GM19351 (cell line): Measurements from ENCODE around the gene WNK2.

Experiments used
- ATAC-seq: cut with Tn5 transposase; IDR thresholded peaks from one replicate; pipeline ENCODE4 v1.9.1; 2021; ENCODE audit warnings: mild to moderate bottlenecking, moderate library complexity; ENCODE audit not compliant: unreplicated experiment

WNK2 gene

GRCh38 chr9:93161786-93162562, 22.0 kb upstream of the WNK2 start:
- ATAC-seq = no peak

DNA sequence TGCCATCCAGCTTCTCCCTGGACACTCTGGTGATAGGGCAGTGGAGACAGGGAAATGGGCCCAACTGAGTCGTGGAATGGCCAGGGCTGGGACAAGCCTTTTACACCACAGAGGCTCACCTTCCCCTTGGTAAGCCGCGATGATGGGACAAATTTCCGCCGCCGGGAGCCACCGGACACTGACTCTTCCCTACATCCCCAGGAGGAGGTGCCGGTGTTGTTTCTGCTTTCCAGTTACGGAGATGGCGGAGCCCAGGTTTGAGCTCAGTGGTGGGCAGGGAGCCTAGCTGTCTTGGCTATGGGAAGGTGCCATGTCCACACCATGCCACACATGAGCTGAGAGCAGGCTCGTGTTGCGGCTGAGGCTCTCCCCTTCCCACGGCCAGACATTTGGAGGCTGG, 19.9 kb upstream of the WNK2 start:
- no peak for ATAC-seq

DNA sequence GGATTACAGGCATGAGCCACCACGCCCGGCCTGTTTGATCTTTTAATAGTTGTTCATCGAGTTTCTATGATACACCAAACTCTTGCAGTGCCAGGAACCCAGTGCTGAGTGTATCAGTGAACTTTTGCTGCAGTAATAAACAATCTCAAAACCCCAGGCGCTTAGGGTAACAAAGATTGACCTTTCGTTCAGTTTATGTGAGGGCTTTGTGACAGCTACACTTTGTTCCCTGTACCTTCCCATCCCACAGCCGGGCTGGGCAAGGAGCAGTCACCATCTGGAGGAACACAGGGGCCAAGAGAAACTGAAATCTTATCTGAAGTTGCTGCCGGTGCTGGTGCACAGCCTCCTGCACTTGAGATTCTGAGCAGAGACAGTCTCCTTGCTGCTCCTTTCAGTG, 17.2 kb upstream of the WNK2 start:
- ATAC-seq = no peak

DNA sequence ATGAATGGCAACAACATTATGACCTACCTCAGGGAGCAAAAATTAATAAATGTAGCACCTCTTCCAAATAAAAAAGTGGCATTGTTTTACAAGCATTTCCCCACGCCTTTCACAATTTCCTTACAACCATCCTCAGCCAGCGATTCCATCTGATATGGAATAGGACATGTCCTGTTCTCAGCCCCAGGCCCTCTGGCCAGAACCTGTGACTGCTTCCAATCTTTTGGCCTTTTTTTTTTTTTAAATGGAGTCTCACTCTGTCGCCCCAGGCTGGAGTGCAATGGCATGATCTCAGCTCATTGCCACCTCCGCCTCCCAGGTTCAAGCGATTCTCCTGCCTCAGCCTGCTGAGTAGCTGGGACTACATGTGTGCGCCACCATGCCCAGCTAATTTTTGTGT, 16.8 kb upstream of the WNK2 start:
- no peak for ATAC-seq

- ATAC-seq = no peak
Measured at GRCh38 chr9:93167838-93168237, 16.1 kb upstream of the WNK2 start.

DNA sequence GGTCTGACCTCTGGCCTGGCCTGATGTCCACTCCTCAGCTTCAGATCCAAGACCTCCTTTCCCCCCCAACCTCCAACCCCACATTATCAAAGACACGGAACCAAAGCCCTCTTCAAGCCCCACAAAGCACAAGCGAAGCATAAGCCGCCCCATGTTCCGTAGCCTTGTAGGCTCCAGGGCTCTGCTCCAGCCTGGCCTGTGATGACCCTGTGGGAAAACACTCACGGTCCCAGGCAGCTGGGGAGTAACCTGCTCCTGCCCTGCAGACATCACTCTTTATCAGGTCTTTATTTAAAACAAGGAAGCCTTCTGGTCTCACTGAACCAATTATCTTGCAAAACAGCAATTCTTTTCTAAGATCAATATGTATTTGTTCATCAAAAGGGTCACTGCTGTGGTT, 15.4 kb upstream of the WNK2 start:
- ATAC-seq = no peak

- ATAC-seq = no peak
Measured at GRCh38 chr9:93169444-93169843, 14.5 kb upstream of the WNK2 start.

DNA sequence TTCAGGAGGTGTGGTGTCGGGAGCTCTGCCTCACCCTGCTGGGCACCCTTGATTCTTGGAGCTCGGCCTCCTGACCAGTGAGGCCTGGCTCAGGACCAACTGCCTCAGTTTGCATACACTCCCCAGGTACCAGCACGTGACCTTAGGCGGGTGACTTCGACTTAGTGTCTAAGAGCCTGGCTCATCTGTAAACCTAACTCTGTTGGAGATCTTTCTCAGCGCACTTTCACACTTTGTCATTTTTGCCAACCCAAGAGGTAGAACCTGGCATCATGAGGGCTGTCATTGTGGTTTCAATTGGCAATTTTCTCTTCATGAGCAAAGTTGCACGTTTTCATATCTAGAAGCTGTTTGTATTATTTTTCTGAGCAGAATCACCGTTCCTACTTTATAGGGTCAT, 13.4 kb upstream of the WNK2 start:
- ATAC-seq = no peak

DNA sequence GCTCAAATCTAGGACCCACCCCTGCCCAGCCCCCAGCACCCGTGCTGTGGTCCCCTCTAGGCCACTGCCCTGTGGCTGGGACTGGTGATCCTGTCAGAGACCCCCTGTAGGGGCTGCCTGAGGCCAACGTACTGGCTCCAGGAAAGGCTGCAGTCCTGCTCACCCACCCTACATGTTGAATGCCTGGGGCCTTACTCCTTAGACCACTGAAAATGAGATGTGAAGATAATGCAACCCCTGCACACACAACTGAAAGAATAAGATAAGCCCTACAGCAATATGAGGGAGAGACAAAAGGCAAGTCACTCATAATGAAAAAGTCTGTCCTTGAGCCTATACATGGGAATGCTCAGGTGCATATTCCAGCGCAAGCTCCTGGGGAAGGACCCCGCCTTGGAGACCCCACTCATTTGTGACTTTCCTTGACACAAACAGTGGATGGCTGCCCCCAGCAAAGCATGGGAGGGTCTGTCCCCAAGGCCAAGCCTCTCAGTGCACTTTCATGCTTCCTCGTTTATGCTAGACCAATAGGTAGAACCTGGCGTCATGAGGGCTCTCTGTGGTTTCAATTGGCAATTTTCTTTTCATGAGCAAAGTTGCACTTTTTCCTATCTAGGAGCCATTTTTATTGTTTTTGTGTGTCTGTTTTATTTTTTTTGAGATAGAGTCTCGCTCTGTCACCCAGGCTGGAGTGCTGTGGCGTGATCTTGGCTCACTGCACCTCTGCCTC, 12.5 kb upstream of the WNK2 start:
- no peak for ATAC-seq

DNA sequence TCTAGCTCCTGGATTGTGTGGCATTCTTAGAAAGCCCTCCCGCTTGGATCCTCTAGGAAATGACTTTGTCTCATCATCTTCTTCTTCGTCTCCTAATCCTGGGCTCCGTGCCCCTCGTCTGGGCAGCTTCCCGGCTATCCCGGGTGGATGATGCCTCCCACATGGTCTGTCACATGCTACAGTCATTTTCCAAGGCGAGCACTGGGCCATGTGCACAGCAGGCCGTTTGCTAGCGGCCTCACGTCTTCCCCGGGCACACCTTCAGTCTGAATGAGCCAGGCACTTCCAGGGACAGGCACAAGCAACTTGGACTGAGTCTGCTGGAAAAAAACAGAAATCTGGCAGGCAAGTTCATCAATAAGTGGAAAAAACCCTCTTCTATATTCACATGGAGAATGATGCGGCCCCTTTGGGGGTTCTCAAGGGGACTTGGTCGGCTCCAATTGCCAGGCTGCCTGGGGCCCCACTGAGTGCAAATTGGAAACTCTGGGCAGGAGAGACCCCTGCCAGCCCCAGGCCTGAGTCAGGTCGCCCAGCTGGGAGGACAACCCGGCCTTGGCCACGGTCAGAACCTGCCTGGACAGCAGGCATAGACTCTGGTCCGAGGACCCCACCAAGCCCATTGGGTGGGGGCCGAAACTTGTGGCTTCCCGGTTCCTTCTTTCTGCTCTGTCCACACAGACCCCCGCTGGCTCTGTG, 11.1 kb upstream of the WNK2 start:
- no peak for ATAC-seq

DNA sequence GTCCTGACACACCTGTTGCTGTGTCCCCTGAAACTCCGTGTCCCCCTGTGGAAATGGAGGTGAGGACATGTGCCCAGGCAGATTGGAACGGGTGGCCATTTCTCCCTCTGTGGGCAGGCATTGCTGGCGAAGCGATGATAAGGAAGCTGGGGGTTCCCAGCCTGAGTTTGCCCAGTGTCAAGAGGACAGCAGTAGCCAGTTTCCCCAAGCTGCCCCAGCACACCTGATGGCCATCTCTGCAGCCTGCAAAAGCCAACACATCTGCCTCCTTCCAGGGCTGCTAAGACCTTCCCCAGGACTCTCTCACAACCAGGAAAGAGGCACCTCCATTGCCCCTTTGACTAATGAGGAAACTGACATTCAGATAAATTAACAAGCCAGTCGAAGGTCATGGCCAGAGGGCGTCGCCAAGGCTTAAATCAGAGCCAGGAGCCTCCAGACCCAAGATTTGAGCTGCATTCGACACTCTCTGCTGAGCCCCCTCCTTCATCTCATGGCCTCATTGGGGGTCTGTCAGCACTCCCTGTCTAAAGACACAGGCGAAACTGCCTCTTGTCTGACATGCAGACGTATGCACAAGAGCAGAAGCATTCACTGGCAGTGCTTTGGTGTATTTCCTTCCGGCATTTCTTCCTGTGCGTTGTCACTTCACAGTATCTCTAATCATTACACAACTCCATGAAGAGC, 10.4 kb upstream of the WNK2 start:
- no peak for ATAC-seq

DNA sequence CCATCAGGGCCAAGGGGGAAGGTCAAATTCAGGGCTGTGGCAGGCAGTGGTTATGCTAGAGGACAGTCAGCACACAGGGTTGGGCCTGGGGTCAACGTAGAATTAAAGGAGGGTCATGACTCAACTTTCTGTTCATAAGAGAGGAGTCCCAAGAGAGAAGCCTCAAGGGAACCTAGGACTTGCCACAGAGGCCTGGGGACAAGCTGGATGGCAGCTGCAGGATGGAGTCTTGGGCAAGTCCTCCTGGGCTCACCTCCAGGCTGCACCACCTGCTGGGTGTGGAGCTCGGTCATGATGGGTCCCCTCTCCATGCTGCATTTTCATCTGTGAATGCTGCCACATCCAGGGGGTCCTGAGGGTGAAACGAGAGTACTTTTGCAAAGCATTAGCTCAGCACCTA, 9.0 kb upstream of the WNK2 start:
- no peak for ATAC-seq

DNA sequence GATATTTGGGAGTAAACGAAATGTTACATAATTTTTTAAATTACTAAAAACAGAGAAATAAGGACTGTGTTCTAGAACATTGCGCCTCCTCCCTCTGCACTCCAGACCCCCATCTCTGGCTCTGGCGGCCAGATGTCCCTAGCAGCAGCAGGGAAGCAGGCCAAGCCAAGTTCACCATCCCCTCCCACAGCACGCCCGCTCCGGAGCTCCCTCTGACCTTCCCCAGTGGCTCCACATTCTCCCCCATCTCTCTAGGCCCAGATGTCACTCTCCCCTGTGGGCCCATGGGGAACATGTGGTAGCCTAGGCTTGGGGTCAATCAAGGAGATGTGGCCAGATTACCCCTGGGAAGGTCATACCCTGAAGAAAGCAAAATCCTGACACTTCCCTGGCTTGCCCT, 6.3 kb upstream of the WNK2 start:
- ATAC-seq = no peak

- ATAC-seq = no peak
Measured at GRCh38 chr9:93178851-93179786, 4.8 kb upstream of the WNK2 start.

DNA sequence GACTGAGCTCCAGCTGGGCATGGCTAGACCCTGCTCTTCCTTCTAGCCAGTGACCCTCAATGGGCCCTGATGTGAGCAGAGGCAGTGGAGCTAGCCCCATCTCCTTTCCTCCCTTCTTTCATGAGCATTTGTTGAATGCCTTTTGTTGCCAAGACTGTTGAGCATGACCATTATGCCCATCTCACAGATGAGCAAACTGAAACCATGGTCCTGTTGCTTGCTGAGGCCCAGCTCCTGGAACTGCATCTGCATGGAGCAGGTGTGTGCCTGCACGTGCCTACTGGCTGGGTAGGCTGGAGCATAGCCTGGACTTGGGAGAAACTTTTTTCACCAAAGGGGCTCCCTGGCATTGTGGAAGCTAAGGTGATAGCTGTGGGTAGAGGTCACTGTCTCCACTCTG, 3.0 kb upstream of the WNK2 start:
- ATAC-seq = no peak

DNA sequence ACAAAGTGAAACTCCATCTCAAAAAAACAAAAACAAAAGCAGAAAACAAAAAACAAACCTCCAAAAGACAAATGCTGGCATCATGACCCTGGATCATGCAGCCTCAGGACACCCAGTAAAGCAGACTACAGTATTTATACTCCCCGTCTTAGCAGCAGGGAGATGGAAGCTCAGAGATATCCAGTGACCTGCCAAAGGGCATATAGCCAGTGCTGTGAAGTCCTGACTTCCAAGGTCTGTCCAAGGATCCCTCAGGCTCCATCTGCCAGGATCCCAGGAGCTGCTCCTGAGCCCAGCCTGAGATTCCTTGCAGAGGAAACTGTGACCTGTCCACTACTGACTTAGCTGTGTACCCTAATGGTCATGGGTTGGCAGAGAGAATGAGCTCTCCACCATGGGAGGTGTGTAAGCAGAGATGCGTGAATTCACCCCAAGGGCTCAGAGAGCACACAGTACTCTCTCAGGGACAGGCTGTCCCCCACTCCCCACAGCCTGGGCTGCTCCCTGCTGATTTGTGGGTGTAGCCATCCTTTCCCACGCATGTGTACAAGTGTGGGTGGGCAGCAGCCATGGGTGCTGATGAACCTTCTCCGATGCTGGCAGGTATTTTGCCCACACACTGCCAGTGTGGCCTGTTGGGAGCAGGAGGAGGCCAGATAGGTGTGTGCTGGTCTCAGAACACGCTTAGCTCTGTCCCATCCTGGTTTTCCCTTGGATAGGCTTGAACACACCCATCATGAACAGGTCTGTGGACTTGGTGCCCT, 2.1 kb upstream of the WNK2 start:
- no peak for ATAC-seq

DNA sequence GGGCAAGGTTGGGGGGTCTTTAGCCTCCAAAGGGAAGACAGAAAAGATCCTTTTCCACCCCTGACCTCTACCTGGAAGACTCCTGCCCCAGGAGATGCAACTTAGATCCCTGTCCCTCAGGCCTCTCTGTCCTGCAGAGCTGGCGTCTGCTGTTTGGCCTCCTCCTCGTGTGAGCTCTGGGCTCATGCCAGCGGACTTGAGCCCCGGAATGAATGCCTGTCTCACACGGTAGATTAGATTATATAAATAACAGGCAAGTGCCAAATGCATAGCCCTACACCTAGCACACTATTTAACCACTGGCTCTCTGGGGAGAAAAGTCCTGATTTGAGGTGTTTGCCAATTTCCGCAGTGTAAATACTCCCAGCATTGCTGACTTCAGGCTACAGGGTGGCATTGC, 1.4 kb upstream of the WNK2 start:
- no peak for ATAC-seq

- no peak for ATAC-seq
Measured at GRCh38 chr9:93183131-93183662, 742 bp upstream of the WNK2 start.
